GM12878 (cell line): ENCODE results near the gene AP1S1. TPM values are rescaled to one million over a fixed set of nuclear protein-coding genes. Genes with fewer than 3 reads are reported as not detected.

Source experiments
- ATAC-seq: fragments of 200-7000 bp; cut with Tn5 transposase; 3 replicates; pipeline ENCODE4 v1.9.1; 2020; ENCODE audit warnings: mild to moderate bottlenecking, moderate library complexity
- BruUV-seq: library from RNA; stranded (reverse); fragments of 400-500 nt; replicated peaks from 2 replicates; lab custom pipeline; 2021; lab: Mats Ljungman, UMichigan
- CTCF ChIA-PET: fragments of 300-600 bp; sonication (Branson Sonifier 250); formaldehyde crosslinking; extraction: SDS; loops from one replicate; lab custom pipeline; 2021; ENCODE audit warnings: inconsistent platforms; lab: Yijun Ruan, JAX
- POLR2A ChIA-PET: fragments of 350-600 bp; formaldehyde crosslinking; extraction: SDS; loops from one replicate; lab custom pipeline; 2021; ENCODE audit warnings: inconsistent platforms; lab: Charles Lee
- RAD21 ChIA-PET: fragments of 300-600 bp; sonication (Branson Sonifier 250); formaldehyde crosslinking; loops from one replicate; lab custom pipeline; 2023; ENCODE audit warnings: antibody characterized with exemption; ENCODE audit not compliant: unreplicated experiment; lab: Charles Lee
- SMC1A ChIA-PET: fragments of 300-600 bp; sonication (Branson Sonifier 250); formaldehyde crosslinking; loops from one replicate; lab custom pipeline; 2023; ENCODE audit not compliant: unreplicated experiment, uncharacterized antibody; lab: Charles Lee
- DNase-seq: peaks from one replicate; pipeline ENCODE4 v3.0.0-alpha.2; 2011; ENCODE audit warnings: low read depth, low spot score
- FAIRE-seq: peaks from 3 replicates; lab custom pipeline; 2011; peaks lifted over from hg19 to GRCh38; lab: Jason Lieb, UNC
- H2AFZ ChIP-seq: 2 replicates; pipeline ENCODE4 v1.6.0; 2011; ENCODE audit warnings: low read depth, low read length, control low read depth; ENCODE audit not compliant: control insufficient read depth
- H3K27ac ChIP-seq: 2 replicates; pipeline ENCODE4 v1.5.1; 2011; ENCODE audit warnings: control low read depth; ENCODE audit not compliant: control insufficient read depth, insufficient read depth
- H3K27me3 ChIP-seq, 2 experiments: replicated peaks in 1 of 2; 2 replicates each; pipeline versions ENCODE4 v1.6.0 to v1.6.1; 2011; ENCODE audit warnings: low read length in 1 of 2; ENCODE audit not compliant: control insufficient read depth in 2 of 2, insufficient read depth in 2 of 2
- H3K36me3 ChIP-seq, 2 experiments: 2 replicates each; pipeline ENCODE4 v1.5.1; 2011; ENCODE audit warnings: low read length in 1 of 2; ENCODE audit not compliant: control insufficient read depth in 2 of 2, insufficient read depth in 2 of 2
- H3K4me1 ChIP-seq: 2 replicates; pipeline ENCODE4 v1.6.1; 2011; ENCODE audit warnings: mild to moderate bottlenecking, low read length, moderate library complexity, mixed read lengths; ENCODE audit not compliant: control insufficient read depth, insufficient read depth
- H3K4me2 ChIP-seq: 2 replicates; pipeline ENCODE4 v1.6.0; 2011; ENCODE audit warnings: control low read depth; ENCODE audit not compliant: control insufficient read depth, insufficient read depth
- H3K4me3 ChIP-seq: fragments of 200-600 bp; sonication (generic); 2 replicates; pipeline ENCODE4 v1.5.1; 2016
- H3K79me2 ChIP-seq: 2 replicates; pipeline ENCODE4 v1.6.0; 2011; ENCODE audit warnings: low read length; ENCODE audit not compliant: control insufficient read depth, insufficient read depth
- H3K9ac ChIP-seq: 2 replicates; pipeline ENCODE4 v1.8.0; 2011; ENCODE audit warnings: low read length, control low read depth, mixed read lengths; ENCODE audit not compliant: control insufficient read depth, insufficient read depth
- H3K9me3 ChIP-seq: replicated peaks from 3 replicates; pipeline ENCODE4 v1.5.1; 2011; ENCODE audit warnings: mild to moderate bottlenecking, low read length; ENCODE audit not compliant: control insufficient read depth, insufficient read depth
- H4K20me1 ChIP-seq: 2 replicates; pipeline ENCODE4 v1.6.0; 2011; ENCODE audit not compliant: control insufficient read depth, insufficient read depth
- BCL11A ChIP-seq: IDR thresholded peaks from 2 replicates; pipeline ENCODE4 v1.6.1; 2011; ENCODE audit warnings: low read depth, low read length
- CBFB ChIP-seq: IDR thresholded peaks from 2 replicates; pipeline ENCODE4 v1.6.1; 2016; ENCODE audit warnings: antibody characterized with exemption, low read depth
- EZH2 ChIP-seq: IDR thresholded peaks from 2 replicates; pipeline ENCODE4 v1.6.1; 2012; ENCODE audit warnings: low read depth, mild to moderate bottlenecking, control low read depth, inconsistent platforms, low read length, borderline replicate concordance; ENCODE audit not compliant: control insufficient read depth
- HDAC2 ChIP-seq: fragments of 200-600 bp; sonication (generic); IDR thresholded peaks from 2 replicates; pipeline ENCODE4 v1.6.1; 2017
- HDGF ChIP-seq: fragments of 450-650 bp; IDR thresholded peaks from 2 replicates; pipeline ENCODE4 v1.6.1; 2016; ENCODE audit warnings: antibody characterized with exemption
- IRF4 ChIP-seq: IDR thresholded peaks from 2 replicates; pipeline ENCODE4 v1.6.1; 2011; ENCODE audit warnings: low read depth, low read length
- KDM1A ChIP-seq: fragments of 200-600 bp; sonication (generic); IDR thresholded peaks from 2 replicates; pipeline ENCODE4 v1.6.1; 2016; ENCODE audit warnings: borderline replicate concordance
- NFXL1 ChIP-seq: fragments of 450-650 bp; IDR thresholded peaks from 2 replicates; pipeline ENCODE4 v1.6.1; 2017; ENCODE audit warnings: antibody characterized with exemption, mild to moderate bottlenecking, borderline replicate concordance
- PAX8 ChIP-seq: fragments of 450-650 bp; IDR thresholded peaks from 2 replicates; pipeline ENCODE4 v1.6.1; 2017; ENCODE audit warnings: mild to moderate bottlenecking, moderate library complexity
- POLR2AphosphoS2 ChIP-seq: IDR thresholded peaks from 2 replicates; pipeline ENCODE4 v1.6.1; 2011; ENCODE audit warnings: low read depth, mild to moderate bottlenecking, low read length, improper control_type of control experiment, moderate library complexity
- RCOR1 ChIP-seq: conservative IDR thresholded peaks from 2 replicates; pipeline ENCODE4 v1.6.1; 2012; ENCODE audit warnings: low read depth, low read length, improper control_type of control experiment
- TARDBP ChIP-seq: IDR thresholded peaks from 2 replicates; pipeline ENCODE4 v1.6.1; 2016; ENCODE audit warnings: borderline replicate concordance
- TBL1XR1 ChIP-seq: IDR thresholded peaks from 2 replicates; pipeline ENCODE4 v1.6.1; 2012; ENCODE audit warnings: low read depth, low read length, improper control_type of control experiment
- ZSCAN29 ChIP-seq: fragments of 450-650 bp; IDR thresholded peaks from 2 replicates; pipeline ENCODE4 v1.6.1; 2017; ENCODE audit warnings: mild to moderate bottlenecking, moderate library complexity
- WGBS: methylation state at CpG from one replicate; pipeline ENCODE4 v1.1.6; 2016; ENCODE audit warnings: low lambda C conversion rate; ENCODE audit not compliant: insufficient replicate concordance, insufficient coverage; ENCODE audit errors: missing lambda C conversion rate; 5-methylcytosine and 5-hydroxymethylcytosine counted together
- in situ Hi-C: fragments of 300-500 bp; cut with MboI; formaldehyde crosslinking; loops from 9 replicates; pipeline ENCODE4 v1.14.3; 2018; ENCODE audit warnings: mixed read lengths
- intact Hi-C: fragments of 100-400 bp; cut with micrococcal nuclease; formaldehyde crosslinking; loops from one replicate; pipeline ENCODE4 v1.14.2; 2022; ENCODE audit not compliant: unreplicated experiment
- polyA plus RNA-seq, 11 experiments: library from polyadenylated mRNA; depleted of rRNA in 4 of 11; unstranded in 6 of 11; stranded (reverse) in 5 of 11; fragments of >200 nt; fragmentation: Nextera tagmentation in 4 of 11; fragmentation: Illumina TruSeq in 1 of 11; extraction: Ambion mirVana in 4 of 11; extraction: Trizol in 1 of 11; gene quantifications; 1 replicate in 1 of 11; 2 replicates in 10 of 11; pipeline versions ENCODE4 v1.2.1 to v1.2.3, GENCODE V29; 2011 to 2016; ENCODE audit warnings: inconsistent platforms in 2 of 11, missing spikeins in 2 of 11, low read depth in 1 of 11
- total RNA-seq, 4 experiments: library from RNA; depleted of rRNA in 3 of 4; stranded (reverse); fragments of >200 nt in 3 of 4; fragmentation: Illumina TruSeq in 1 of 4; extraction: Trizol in 1 of 4; gene quantifications; 2 replicates each; pipeline versions ENCODE4 v1.2.1 to v1.2.3, GENCODE V29; 2013 to 2021
- TF ChIP-seq, protein P1 (sequence below): fragments of 450-650 bp; formaldehyde crosslinking; IDR thresholded peaks from 2 replicates; pipeline ENCODE4 v1.4.0; 2020; ENCODE audit warnings: mild to moderate bottlenecking, moderate library complexity
- TF ChIP-seq, protein P2 (sequence below): fragments of 450-650 bp; formaldehyde crosslinking; IDR thresholded peaks from 2 replicates; pipeline ENCODE4 v1.5.0; 2022; ENCODE audit warnings: mild to moderate bottlenecking, missing genetic modification characterization

The AP1S1 gene
- total and polyA plus RNA-seq, 10 of the 15 experiments (the other 5 are each of a cell fraction or from before 2014, with no cell fraction given), result 2.5 to 121 (median 54.9) TPM

DNA sequence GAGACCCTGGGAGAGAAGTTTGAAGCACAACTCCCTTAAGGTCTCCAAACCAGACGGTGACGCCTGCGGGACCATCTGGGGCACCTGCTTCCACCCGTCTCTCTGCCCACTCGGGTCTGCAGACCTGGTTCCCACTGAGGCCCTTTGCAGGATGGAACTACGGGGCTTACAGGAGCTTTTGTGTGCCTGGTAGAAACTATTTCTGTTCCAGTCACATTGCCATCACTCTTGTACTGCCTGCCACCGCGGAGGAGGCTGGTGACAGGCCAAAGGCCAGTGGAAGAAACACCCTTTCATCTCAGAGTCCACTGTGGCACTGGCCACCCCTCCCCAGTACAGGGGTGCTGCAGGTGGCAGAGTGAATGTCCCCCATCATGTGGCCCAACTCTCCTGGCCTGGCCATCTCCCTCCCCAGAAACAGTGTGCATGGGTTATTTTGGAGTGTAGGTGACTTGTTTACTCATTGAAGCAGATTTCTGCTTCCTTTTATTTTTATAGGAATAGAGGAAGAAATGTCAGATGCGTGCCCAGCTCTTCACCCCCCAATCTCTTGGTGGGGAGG is 16.5 kb upstream of the AP1S1 start:
- CTCF ChIA-PET, result interaction anchor here (0.5 to 12.4 kb wide), 20 partner anchors 9 to 248 kb away, joined by 3 to 248 read pairs (median 6); partner anchors contain the start of genes PLOD3, SERPINE1, TRIM56 and UFSP1
- no peak for FAIRE-seq
- ATAC-seq, result peak; percentile 16
- H3K36me3 ChIP-seq, result no peaks in the 10 kb centered on the region
- H3K4me1 ChIP-seq, result peaks cover 3% of the 10 kb centered on the region
- WGBS, result 57% methylated on average over 9 of the region's 9 CpGs
- no peak overlapping the region for H2AFZ ChIP-seq
- H3K27me3 ChIP-seq, result peaks cover 0 to 2% of the 10 kb centered on the region in 2 experiments; a peak in 1 of 4 replicates
- H3K9ac ChIP-seq, result no peak overlapping the region
- H3K27ac ChIP-seq, result no peak overlapping the region
- DNase-seq, result no peak
- no peaks in the 10 kb centered on the region for H4K20me1 ChIP-seq
- POLR2A ChIA-PET, result interaction anchor here (0.5 to 1.0 kb wide), 4 partner anchors 14 to 248 kb away, joined by 3 to 10 read pairs (median 5); partner anchors contain the start of gene UFSP1
- SMC1A ChIA-PET, result interaction anchor here (0.6 to 1.6 kb wide), 4 partner anchors 10 to 52 kb away, joined by 3 to 9 read pairs (median 8); partner anchors contain the start of gene TRIM56
- intact Hi-C loops, result loop anchor here (5.0 kb wide), 1 partner anchor 50 kb away; the partner anchor contains the start of gene TRIM56
- no peaks in the 10 kb centered on the region for H3K9me3 ChIP-seq
- RAD21 ChIA-PET, result interaction anchor here (0.7 to 2.4 kb wide), 11 partner anchors 11 to 248 kb away, joined by 3 to 15 read pairs (median 3); partner anchors contain the start of genes SERPINE1, TRIM56, UFSP1 and VGF
- H3K4me3 ChIP-seq, result no peak overlapping the region
- in situ Hi-C loops, result no loop called here
- H3K79me2 ChIP-seq, result no peaks in the 10 kb centered on the region
- no peak overlapping the region for H3K4me2 ChIP-seq
- TF ChIP-seq, protein P1, sequence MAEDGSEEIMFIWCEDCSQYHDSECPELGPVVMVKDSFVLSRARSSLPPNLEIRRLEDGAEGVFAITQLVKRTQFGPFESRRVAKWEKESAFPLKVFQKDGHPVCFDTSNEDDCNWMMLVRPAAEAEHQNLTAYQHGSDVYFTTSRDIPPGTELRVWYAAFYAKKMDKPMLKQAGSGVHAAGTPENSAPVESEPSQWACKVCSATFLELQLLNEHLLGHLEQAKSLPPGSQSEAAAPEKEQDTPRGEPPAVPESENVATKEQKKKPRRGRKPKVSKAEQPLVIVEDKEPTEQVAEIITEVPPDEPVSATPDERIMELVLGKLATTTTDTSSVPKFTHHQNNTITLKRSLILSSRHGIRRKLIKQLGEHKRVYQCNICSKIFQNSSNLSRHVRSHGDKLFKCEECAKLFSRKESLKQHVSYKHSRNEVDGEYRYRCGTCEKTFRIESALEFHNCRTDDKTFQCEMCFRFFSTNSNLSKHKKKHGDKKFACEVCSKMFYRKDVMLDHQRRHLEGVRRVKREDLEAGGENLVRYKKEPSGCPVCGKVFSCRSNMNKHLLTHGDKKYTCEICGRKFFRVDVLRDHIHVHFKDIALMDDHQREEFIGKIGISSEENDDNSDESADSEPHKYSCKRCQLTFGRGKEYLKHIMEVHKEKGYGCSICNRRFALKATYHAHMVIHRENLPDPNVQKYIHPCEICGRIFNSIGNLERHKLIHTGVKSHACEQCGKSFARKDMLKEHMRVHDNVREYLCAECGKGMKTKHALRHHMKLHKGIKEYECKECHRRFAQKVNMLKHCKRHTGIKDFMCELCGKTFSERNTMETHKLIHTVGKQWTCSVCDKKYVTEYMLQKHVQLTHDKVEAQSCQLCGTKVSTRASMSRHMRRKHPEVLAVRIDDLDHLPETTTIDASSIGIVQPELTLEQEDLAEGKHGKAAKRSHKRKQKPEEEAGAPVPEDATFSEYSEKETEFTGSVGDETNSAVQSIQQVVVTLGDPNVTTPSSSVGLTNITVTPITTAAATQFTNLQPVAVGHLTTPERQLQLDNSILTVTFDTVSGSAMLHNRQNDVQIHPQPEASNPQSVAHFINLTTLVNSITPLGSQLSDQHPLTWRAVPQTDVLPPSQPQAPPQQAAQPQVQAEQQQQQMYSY, result no peak
- no peak for TF ChIP-seq HDGF
- TF ChIP-seq ZSCAN29, result no peak
- TF ChIP-seq HDAC2, result no peak
- no peak for TF ChIP-seq RCOR1
- TF ChIP-seq TBL1XR1, result no peak
- no peak for TF ChIP-seq NFXL1
- no peak for TF ChIP-seq IRF4
- no peak for TF ChIP-seq PAX8
- no peak for TF ChIP-seq EZH2
- TF ChIP-seq, protein P2, sequence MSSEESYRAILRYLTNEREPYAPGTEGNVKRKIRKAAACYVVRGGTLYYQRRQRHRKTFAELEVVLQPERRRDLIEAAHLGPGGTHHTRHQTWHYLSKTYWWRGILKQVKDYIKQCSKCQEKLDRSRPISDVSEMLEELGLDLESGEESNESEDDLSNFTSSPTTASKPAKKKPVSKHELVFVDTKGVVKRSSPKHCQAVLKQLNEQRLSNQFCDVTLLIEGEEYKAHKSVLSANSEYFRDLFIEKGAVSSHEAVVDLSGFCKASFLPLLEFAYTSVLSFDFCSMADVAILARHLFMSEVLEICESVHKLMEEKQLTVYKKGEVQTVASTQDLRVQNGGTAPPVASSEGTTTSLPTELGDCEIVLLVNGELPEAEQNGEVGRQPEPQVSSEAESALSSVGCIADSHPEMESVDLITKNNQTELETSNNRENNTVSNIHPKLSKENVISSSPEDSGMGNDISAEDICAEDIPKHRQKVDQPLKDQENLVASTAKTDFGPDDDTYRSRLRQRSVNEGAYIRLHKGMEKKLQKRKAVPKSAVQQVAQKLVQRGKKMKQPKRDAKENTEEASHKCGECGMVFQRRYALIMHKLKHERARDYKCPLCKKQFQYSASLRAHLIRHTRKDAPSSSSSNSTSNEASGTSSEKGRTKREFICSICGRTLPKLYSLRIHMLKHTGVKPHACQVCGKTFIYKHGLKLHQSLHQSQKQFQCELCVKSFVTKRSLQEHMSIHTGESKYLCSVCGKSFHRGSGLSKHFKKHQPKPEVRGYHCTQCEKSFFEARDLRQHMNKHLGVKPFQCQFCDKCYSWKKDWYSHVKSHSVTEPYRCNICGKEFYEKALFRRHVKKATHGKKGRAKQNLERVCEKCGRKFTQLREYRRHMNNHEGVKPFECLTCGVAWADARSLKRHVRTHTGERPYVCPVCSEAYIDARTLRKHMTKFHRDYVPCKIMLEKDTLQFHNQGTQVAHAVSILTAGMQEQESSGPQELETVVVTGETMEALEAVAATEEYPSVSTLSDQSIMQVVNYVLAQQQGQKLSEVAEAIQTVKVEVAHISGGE (CRISPR knock-in tag), result no peak
- TF ChIP-seq BCL11A, result no peak
- TF ChIP-seq KDM1A, result no peak
- no peak for TF ChIP-seq CBFB
- no peak for TF ChIP-seq TARDBP
- TF ChIP-seq POLR2AphosphoS2, result no peak
- TF ChIP-seq, all 136 proteins: peak for 0
- BruUV-seq, result no TSS peak
